Caco-2 (cell line): ENCODE measurements around the gene SPNS2. TPM values are rescaled to one million over a fixed set of nuclear protein-coding genes. Genes with fewer than 3 reads are reported as not detected.

ENCODE experiments used
- BruUV-seq: library from RNA; stranded (reverse); fragments of 400-500 nt; replicated peaks from 2 replicates; lab custom pipeline; 2021; lab: Mats Ljungman, UMichigan
- CTCF ChIA-PET: fragments of 300-600 bp; sonication (Branson Sonifier 250); formaldehyde crosslinking; loops from one replicate; lab custom pipeline; 2022; ENCODE audit warnings: antibody characterized with exemption; lab: Charles Lee
- POLR2A ChIA-PET: fragments of 300-600 bp; sonication (Branson Sonifier 250); formaldehyde crosslinking; loops from one replicate; lab custom pipeline; 2022; ENCODE audit warnings: antibody characterized with exemption; lab: Charles Lee
- DNase-seq, 2 experiments: peaks; one replicate each; pipeline versions ENCODE4 v3.0.0 to v3.0.0-alpha.2; 2020 to 2022
- H3K27me3 ChIP-seq: replicated peaks from 2 replicates; pipeline ENCODE4 v1.6.0; 2011; ENCODE audit warnings: low read length; ENCODE audit not compliant: control insufficient read depth, insufficient read depth
- H3K36me3 ChIP-seq: 2 replicates; pipeline ENCODE4 v1.5.1; 2011; ENCODE audit warnings: low read length; ENCODE audit not compliant: control insufficient read depth, insufficient read depth
- H3K4me1 ChIP-seq: fragments of 250-450 bp; sonication (Bioruptor Pico); 2 replicates; pipeline ENCODE4 v1.5.1; 2020; ENCODE audit warnings: mild to moderate bottlenecking
- H3K4me3 ChIP-seq: 2 replicates; pipeline ENCODE4 v1.5.1; 2011; ENCODE audit warnings: low read depth, mild to moderate bottlenecking, control low read depth, low read length
- H3K9me3 ChIP-seq: fragments of 250-450 bp; sonication (Bioruptor Pico); 2 replicates; pipeline ENCODE4 v1.5.1; 2020; ENCODE audit warnings: mild to moderate bottlenecking, moderate library complexity
- H3K27ac Mint-ChIP-seq: one replicate; pipeline ENCODE4 v1.8.0; 2022; ENCODE audit warnings: mixed read lengths; ENCODE audit not compliant: unreplicated experiment
- H3K27me3 Mint-ChIP-seq: one replicate; pipeline ENCODE4 v1.8.0; 2022; ENCODE audit warnings: mixed read lengths; ENCODE audit not compliant: insufficient read depth, unreplicated experiment
- H3K36me3 Mint-ChIP-seq: one replicate; pipeline ENCODE4 v1.8.0; 2022; ENCODE audit warnings: mild to moderate bottlenecking, mixed read lengths; ENCODE audit not compliant: insufficient read depth, unreplicated experiment
- H3K4me1 Mint-ChIP-seq: one replicate; pipeline ENCODE4 v1.8.0; 2022; ENCODE audit warnings: low read depth, mixed read lengths; ENCODE audit not compliant: unreplicated experiment
- H3K4me3 Mint-ChIP-seq: one replicate; pipeline ENCODE4 v1.8.0; 2022; ENCODE audit warnings: mild to moderate bottlenecking, moderate library complexity, mixed read lengths; ENCODE audit not compliant: unreplicated experiment
- H3K9me3 Mint-ChIP-seq: one replicate; pipeline ENCODE4 v1.8.0; 2022; ENCODE audit warnings: mixed read lengths; ENCODE audit not compliant: unreplicated experiment
- CTCF ChIP-seq, 2 experiments: fragments of 200-600 bp in 1 of 2; IDR thresholded peaks; 1 replicate in 1 of 2; 2 replicates in 1 of 2; pipeline versions ENCODE4 v1.5.1 to v1.8.0; 2011 to 2022; ENCODE audit warnings: antibody characterized with exemption in 1 of 2, control low read depth in 1 of 2, inconsistent platforms in 1 of 2, low read depth in 1 of 2, low read length in 1 of 2, mild to moderate bottlenecking in 1 of 2, moderate library complexity in 1 of 2; ENCODE audit not compliant: insufficient read depth in 1 of 2, severe bottlenecking in 1 of 2, unreplicated experiment in 1 of 2
- intact Hi-C: fragments of 100-400 bp; cut with micrococcal nuclease; formaldehyde crosslinking; loops from one replicate; pipeline ENCODE4 v1.10.0; 2022; ENCODE audit not compliant: unreplicated experiment
- total RNA-seq: library from RNA; stranded (reverse); gene quantifications from 2 replicates; pipeline ENCODE4 v1.2.3, GENCODE V29; 2022

SPNS2 gene
- total RNA-seq, 1 experiment from 2014 or later: 1.00 TPM

- Mint-ChIP-seq H3K27ac (peak overlapping the region; percentile 54), H3K9me3 (no peaks in the 10 kb centered on the region), H3K27me3 (no peaks in the 10 kb centered on the region), H3K36me3 (peaks cover 16% of the 10 kb centered on the region), H3K4me3 (no peak overlapping the region), H3K4me1 (no peaks in the 10 kb centered on the region)
- no peak for DNase-seq
- CTCF ChIA-PET: interaction anchor here (1.0 kb wide), 1 partner anchor 113 kb away, joined by 3 read pairs; no protein-coding TSS in a partner anchor
- Histone ChIP-seq H3K27me3 (no peaks in the 10 kb centered on the region), H3K4me1 (no peaks in the 10 kb centered on the region), H3K36me3 (no peaks in the 10 kb centered on the region), H3K4me3 (no peak overlapping the region), H3K9me3 (no peaks in the 10 kb centered on the region)
- POLR2A ChIA-PET: no interaction called here
- no peak for TF ChIP-seq CTCF (IDR thresholded peaks at IDR 0.05; ENCODE audit: insufficient read depth in 1 of 2, low read depth in 1 of 2, low read length in 1 of 2, severe bottlenecking in 1 of 2, unreplicated experiment in 1 of 2)
- intact Hi-C loops: no loop called here
- BruUV-seq: no TSS peak
These were observed 35.8 kb downstream of the SPNS2 start for GRCh38 chr17:4534515-4534914.

- Mint-ChIP-seq H3K36me3 (peaks cover 21% of the 10 kb centered on the region), H3K4me1 (no peaks in the 10 kb centered on the region), H3K4me3 (no peak overlapping the region), H3K27me3 (no peaks in the 10 kb centered on the region), H3K9me3 (no peaks in the 10 kb centered on the region), H3K27ac (no peak overlapping the region)
- POLR2A ChIA-PET: no interaction called here
- TF ChIP-seq CTCF (IDR thresholded peaks at IDR 0.05; ENCODE audit: insufficient read depth in 1 of 2, low read depth in 1 of 2, low read length in 1 of 2, severe bottlenecking in 1 of 2, unreplicated experiment in 1 of 2): no peak
- Histone ChIP-seq H3K4me3 (no peak overlapping the region), H3K4me1 (no peaks in the 10 kb centered on the region), H3K36me3 (no peaks in the 10 kb centered on the region), H3K9me3 (no peaks in the 10 kb centered on the region), H3K27me3 (no peaks in the 10 kb centered on the region)
- DNase-seq: no peak
- BruUV-seq: no TSS peak
- CTCF ChIA-PET: interaction anchor here (1.0 kb wide), 1 partner anchor 114 kb away, joined by 3 read pairs; no protein-coding TSS in a partner anchor
- intact Hi-C loops: no loop called here
These were observed 36.4 kb downstream of the SPNS2 start for GRCh38 chr17:4534928-4535666.

GRCh38 chr17:4535667-4536258, 37.1 kb downstream of the SPNS2 start:
- H3K27me3 ChIP-seq: no peaks in the 10 kb centered on the region
- no peaks in the 10 kb centered on the region for H3K9me3 ChIP-seq
- ChIA-PET CTCF (interaction anchor here (1.0 kb wide), 1 partner anchor 115 kb away, joined by 3 read pairs; no protein-coding TSS in a partner anchor), POLR2A (no interaction called here)
- Mint-ChIP-seq H3K9me3 (no peaks in the 10 kb centered on the region), H3K4me1 (no peaks in the 10 kb centered on the region), H3K36me3 (peaks cover 27% of the 10 kb centered on the region), H3K27ac (no peak overlapping the region), H3K27me3 (no peaks in the 10 kb centered on the region), H3K4me3 (no peak overlapping the region)
- no TSS peak for BruUV-seq
- no peaks in the 10 kb centered on the region for H3K36me3 ChIP-seq
- H3K4me1 ChIP-seq: no peaks in the 10 kb centered on the region
- H3K4me3 ChIP-seq: no peak overlapping the region
- TF ChIP-seq CTCF (IDR thresholded peaks at IDR 0.05; ENCODE audit: insufficient read depth in 1 of 2, low read depth in 1 of 2, low read length in 1 of 2, severe bottlenecking in 1 of 2, unreplicated experiment in 1 of 2): no peak
- no peak for DNase-seq
- intact Hi-C loops: no loop called here
